CD4-positive, alpha-beta T cell (primary cell): ENCODE measurements around the gene CA11. TPM values are rescaled to one million over a fixed set of nuclear protein-coding genes. Genes with fewer than 3 reads are reported as not detected.
A peak's percentile ranks its signal among the peaks of the same experiment; 100 is the strongest.

Experiments used
- ATAC-seq: fragments of 200-7000 bp; cut with Tn5 transposase; one replicate; pipeline ENCODE4 v1.10.0; 2022; ENCODE audit warnings: mild to moderate bottlenecking; ENCODE audit not compliant: poor library complexity
- CTCF ChIA-PET: fragments of 350-600 bp; sonication (Branson Sonifier 250); formaldehyde crosslinking; loops from one replicate; lab custom pipeline; 2021; ENCODE audit warnings: antibody characterized with exemption, inconsistent platforms; lab: Charles Lee
- POLR2A ChIA-PET: fragments of 350-600 bp; sonication (Branson Sonifier 250); formaldehyde crosslinking; loops from one replicate; lab custom pipeline; 2021; ENCODE audit warnings: antibody characterized with exemption, inconsistent platforms; lab: Charles Lee
- DNase-seq, 14 experiments: peaks; one replicate each; pipeline ENCODE4 v3.0.0-alpha.2; 2013 to 2020; ENCODE audit warnings: mixed read lengths in 2 of 14
- H3K27ac ChIP-seq, 2 donors: one replicate each; pipeline versions ENCODE4 v1.5.1 to v1.7.0; 2013; ENCODE audit warnings: low read length in 2 of 2, low read depth in 1 of 2, mild to moderate bottlenecking in 1 of 2
- H3K27me3 ChIP-seq, 2 experiments: 1 replicate in 1 of 2; 2 replicates in 1 of 2; pipeline versions ENCODE4 v1.6.1 to v1.7.0; 2013; ENCODE audit warnings: low read length in 2 of 2, control low read depth in 1 of 2, mild to moderate bottlenecking in 1 of 2, moderate library complexity in 1 of 2; ENCODE audit not compliant: insufficient read depth in 2 of 2, control insufficient read depth in 1 of 2
- H3K36me3 ChIP-seq: one replicate; pipeline ENCODE4 v1.6.1; 2013; ENCODE audit warnings: low read length, control low read depth; ENCODE audit not compliant: insufficient read depth
- H3K4me1 ChIP-seq: one replicate; pipeline ENCODE4 v1.6.1; 2013; ENCODE audit warnings: low read length, control low read depth; ENCODE audit not compliant: insufficient read depth
- H3K4me3 ChIP-seq: one replicate; pipeline ENCODE4 v1.5.1; 2013; ENCODE audit warnings: mild to moderate bottlenecking, low read length, moderate library complexity
- H3K9me3 ChIP-seq, 2 experiments: 1 replicate in 1 of 2; 2 replicates in 1 of 2; pipeline versions ENCODE4 v1.6.1 to v1.7.0; 2013; ENCODE audit warnings: low read length in 2 of 2, mild to moderate bottlenecking in 2 of 2, control low read depth in 1 of 2, moderate library complexity in 1 of 2; ENCODE audit not compliant: control insufficient read depth in 1 of 2, insufficient read depth in 1 of 2
- H3K27ac Mint-ChIP-seq: one replicate; pipeline ENCODE4 v1.8.0; 2020; ENCODE audit warnings: mixed read lengths
- H3K27me3 Mint-ChIP-seq: one replicate; pipeline ENCODE4 v1.8.0; 2021; ENCODE audit warnings: mixed read lengths
- H3K36me3 Mint-ChIP-seq: one replicate; pipeline ENCODE4 v1.8.0; 2021; ENCODE audit warnings: low read depth, mixed read lengths
- H3K4me1 Mint-ChIP-seq: one replicate; pipeline ENCODE4 v1.8.0; 2021; ENCODE audit warnings: low read depth, mixed read lengths
- H3K4me3 Mint-ChIP-seq: one replicate; pipeline ENCODE4 v1.8.0; 2020; ENCODE audit warnings: mild to moderate bottlenecking, mixed read lengths
- H3K9me3 Mint-ChIP-seq: one replicate; pipeline ENCODE4 v1.8.0; 2020; ENCODE audit warnings: mixed read lengths
- CTCF ChIP-seq: fragments of 200-600 bp; IDR thresholded peaks from one replicate; pipeline ENCODE4 v1.8.0; 2022; ENCODE audit warnings: antibody characterized with exemption, mild to moderate bottlenecking
- intact Hi-C, 2 experiments: fragments of 100-400 bp; cut with DNase I in 1 of 2; cut with micrococcal nuclease in 1 of 2; formaldehyde crosslinking; loops; one replicate each; pipeline versions ENCODE4 v1.15.1 to v1.9.0; 2023 to 2025; cut with DNase I, micrococcal nuclease
- total RNA-seq, 174 experiments: library from RNA in 2 of 174; stranded (reverse) in 2 of 174; gene quantifications; one replicate each; pipeline ENCODE4 v1.2.3 and lab custom pipeline; 2021 to 2026

Gene CA11
- total RNA-seq, 2 experiments from 2014 or later = 11.0 to 12.4 TPM

GRCh38 chr19:48600679-48601417 is 45.1 kb downstream of the CA11 start:
- H3K9me3 ChIP-seq = no peaks in the 10 kb centered on the region
- no peaks in the 10 kb centered on the region for H3K9me3 Mint-ChIP-seq
- ChIA-PET CTCF (interaction anchor here (1.1 kb wide), 1 partner anchor 19 kb away, joined by 3 read pairs; the partner anchor contains the start of gene SPHK2), POLR2A (no interaction called here)
- no peaks in the 10 kb centered on the region for H3K27me3 ChIP-seq
- H3K27ac Mint-ChIP-seq = no peak overlapping the region
- peaks cover 5% of the 10 kb centered on the region for H3K4me1 Mint-ChIP-seq
- no peak overlapping the region for H3K27ac ChIP-seq
- no peaks in the 10 kb centered on the region for H3K36me3 Mint-ChIP-seq
- no peak overlapping the region for H3K4me3 Mint-ChIP-seq
- no peaks in the 10 kb centered on the region for H3K27me3 Mint-ChIP-seq
- peak in 1 of 14 experiments; percentile 7 for DNase-seq
- H3K36me3 ChIP-seq = no peaks in the 10 kb centered on the region
- no peak for ATAC-seq
- no peak overlapping the region for H3K4me3 ChIP-seq
- H3K4me1 ChIP-seq = peaks cover 22% of the 10 kb centered on the region
- intact Hi-C loops = no loop called here
- no peak for TF ChIP-seq CTCF

GRCh38 chr19:48598996-48599700 is 46.8 kb downstream of the CA11 start:
- no peaks in the 10 kb centered on the region for H3K36me3 ChIP-seq
- H3K4me1 ChIP-seq = peaks cover 26% of the 10 kb centered on the region
- H3K27ac ChIP-seq = no peak overlapping the region
- H3K27ac Mint-ChIP-seq = peak overlapping the region; percentile 42
- no peak overlapping the region for H3K4me3 ChIP-seq
- DNase-seq (peak in 1 of 14 experiments; percentile 10), ATAC-seq (no peak)
- POLR2A ChIA-PET = no interaction called here
- no peaks in the 10 kb centered on the region for H3K27me3 Mint-ChIP-seq
- H3K4me1 Mint-ChIP-seq = peaks cover 10% of the 10 kb centered on the region
- no peaks in the 10 kb centered on the region for H3K36me3 Mint-ChIP-seq
- intact Hi-C loops = no loop called here
- no peaks in the 10 kb centered on the region for H3K27me3 ChIP-seq
- CTCF ChIA-PET = no interaction called here
- no peak for TF ChIP-seq CTCF
- no peak overlapping the region for H3K4me3 Mint-ChIP-seq
- no peaks in the 10 kb centered on the region for H3K9me3 Mint-ChIP-seq
- no peaks in the 10 kb centered on the region for H3K9me3 ChIP-seq

- H3K27me3 Mint-ChIP-seq = no peaks in the 10 kb centered on the region
- Histone ChIP-seq H3K27ac (peak overlapping the region; percentile 50 to 61), H3K4me3 (peak overlapping the region; percentile 55), H3K27me3 (no peaks in the 10 kb centered on the region), H3K9me3 (no peaks in the 10 kb centered on the region), H3K36me3 (no peaks in the 10 kb centered on the region), H3K4me1 (peaks cover 35% of the 10 kb centered on the region)
- TF ChIP-seq CTCF = no peak
- DNase-seq (peak in 12 of 14 experiments; percentile 29 to 84 (median 46)), ATAC-seq (peak; percentile 94)
- ChIA-PET POLR2A (no interaction called here), CTCF (interaction anchor here (0.7 to 1.0 kb wide), 2 partner anchors 9 to 12 kb away, joined by 3 to 4 read pairs; no protein-coding TSS in a partner anchor)
- peak overlapping the region; percentile 80 for H3K4me3 Mint-ChIP-seq
- H3K4me1 Mint-ChIP-seq = peaks cover 10% of the 10 kb centered on the region
- H3K36me3 Mint-ChIP-seq = no peaks in the 10 kb centered on the region
- peak overlapping the region; percentile 88 for H3K27ac Mint-ChIP-seq
- intact Hi-C loops = no loop called here
- H3K9me3 Mint-ChIP-seq = no peaks in the 10 kb centered on the region
Measured at GRCh38 chr19:48596679-48597465, 49.1 kb downstream of the CA11 start.
